Psoas muscle (tissue), 8 donors: ENCODE results near the gene TRIM67. TPM values are rescaled to one million over a fixed set of nuclear protein-coding genes. Genes with fewer than 3 reads are reported as not detected.
"Not testable (repeated sequence)": the region's sequence is repeated elsewhere in the genome, so short reads cannot be mapped to it uniquely, and the experiment has no call there.

Experiments
- ATAC-seq, 4 donors: fragments of 200-7000 bp; cut with Tn5 transposase; one replicate each; pipeline ENCODE4 v1.9.1; 2020; ENCODE audit warnings: moderate library complexity in 3 of 4, mild to moderate bottlenecking in 2 of 4
- DNase-seq, 2 donors: peaks; one replicate each; pipeline ENCODE4 v3.0.0-alpha.2; 2020
- H3K27ac ChIP-seq: fragments of 200-600 bp; one replicate; pipeline ENCODE4 v1.8.0; 2022
- H3K27me3 ChIP-seq, 3 donors: fragments of 200-600 bp in 1 of 3; one replicate each; pipeline versions ENCODE4 v1.6.1 to v1.8.0; 2013 to 2022; ENCODE audit warnings: low read length in 2 of 3, mild to moderate bottlenecking in 2 of 3, moderate library complexity in 1 of 3; ENCODE audit not compliant: insufficient read depth in 3 of 3
- H3K36me3 ChIP-seq, 2 donors: fragments of 200-600 bp in 1 of 2; one replicate each; pipeline versions ENCODE4 v1.6.1 to v1.8.0; 2013 to 2022; ENCODE audit warnings: low read depth in 1 of 2, mild to moderate bottlenecking in 1 of 2, moderate library complexity in 1 of 2; ENCODE audit not compliant: insufficient read depth in 1 of 2
- H3K4me1 ChIP-seq: fragments of 200-600 bp; one replicate; pipeline ENCODE4 v1.8.0; 2022
- H3K4me3 ChIP-seq: fragments of 200-600 bp; one replicate; pipeline ENCODE4 v1.8.0; 2022; ENCODE audit warnings: mild to moderate bottlenecking
- H3K9me3 ChIP-seq: fragments of 200-600 bp; one replicate; pipeline ENCODE4 v1.8.0; 2022
- WGBS, 3 donors: extraction: QIAGEN DNeasy Blood & Tissue Kit; methylation state at CpG; one replicate each; pipeline versions ENCODE4 v1.1.6 to v1.1.7; 2013; 5-methylcytosine and 5-hydroxymethylcytosine counted together
- intact Hi-C, 2 donors: fragments of 100-400 bp; cut with DNase I; formaldehyde crosslinking; loops; one replicate each; pipeline versions ENCODE4 v1.11.0 to v1.14.2; 2022
- polyA plus RNA-seq, 3 donors: library from polyadenylated mRNA; stranded (reverse); fragments of 200-250 nt; gene quantifications; one replicate each; pipeline ENCODE4 v1.2.3, GENCODE V29; 2013
- total RNA-seq, 4 donors: library from RNA; stranded (reverse); fragmentation: NEBNext Ultra II Directional in 2 of 4; extraction: Animal tissue kit (Norgen Biotek cat#: 25700) in 2 of 4; gene quantifications; one replicate each; pipeline versions ENCODE4 v1.2.1 to v1.2.4, GENCODE V29; 2021 to 2023
- TF ChIP-seq, protein P1 (sequence below): fragments of 200-600 bp; IDR thresholded peaks from one replicate; pipeline ENCODE4 v1.8.0; 2022; ENCODE audit warnings: antibody characterized with exemption
- donor health status: healthy with polysubstance abuse.
- donor health status: DM: no; HTN: no; CAD: no; lungs with moderate emphysema.
- donor health status: Bipolar disorder and iron deficiency.
- donor health status: healthy.
- donor health status: DM: yes; HTN: yes; CAD: no.
- donor health status: DM: no; HTN: no; CAD: no.
- donor health status: DM: no; HTN: no; CAD: no.
- donor health status: DM: yes; HTN: yes; CAD: no.

TRIM67 gene
- total and polyA plus RNA-seq, 7 donors = 0.06 TPM; not detected in 6

- intact Hi-C loops = no loop called here
- Histone ChIP-seq H3K36me3 (no peaks in the 10 kb centered on the region), H3K4me1 (no peaks in the 10 kb centered on the region), H3K4me3 (no peak overlapping the region), H3K9me3 (peaks cover 6% of the 10 kb centered on the region), H3K27ac (no peak overlapping the region), H3K27me3 (no peaks in the 10 kb centered on the region)
- TF ChIP-seq, protein P1, sequence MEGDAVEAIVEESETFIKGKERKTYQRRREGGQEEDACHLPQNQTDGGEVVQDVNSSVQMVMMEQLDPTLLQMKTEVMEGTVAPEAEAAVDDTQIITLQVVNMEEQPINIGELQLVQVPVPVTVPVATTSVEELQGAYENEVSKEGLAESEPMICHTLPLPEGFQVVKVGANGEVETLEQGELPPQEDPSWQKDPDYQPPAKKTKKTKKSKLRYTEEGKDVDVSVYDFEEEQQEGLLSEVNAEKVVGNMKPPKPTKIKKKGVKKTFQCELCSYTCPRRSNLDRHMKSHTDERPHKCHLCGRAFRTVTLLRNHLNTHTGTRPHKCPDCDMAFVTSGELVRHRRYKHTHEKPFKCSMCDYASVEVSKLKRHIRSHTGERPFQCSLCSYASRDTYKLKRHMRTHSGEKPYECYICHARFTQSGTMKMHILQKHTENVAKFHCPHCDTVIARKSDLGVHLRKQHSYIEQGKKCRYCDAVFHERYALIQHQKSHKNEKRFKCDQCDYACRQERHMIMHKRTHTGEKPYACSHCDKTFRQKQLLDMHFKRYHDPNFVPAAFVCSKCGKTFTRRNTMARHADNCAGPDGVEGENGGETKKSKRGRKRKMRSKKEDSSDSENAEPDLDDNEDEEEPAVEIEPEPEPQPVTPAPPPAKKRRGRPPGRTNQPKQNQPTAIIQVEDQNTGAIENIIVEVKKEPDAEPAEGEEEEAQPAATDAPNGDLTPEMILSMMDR = no peak
- ATAC-seq (no peak), DNase-seq (no peak)
- 93 to 95% (median 95%) methylated on average over 2 of the region's 2 CpGs for WGBS, 3 donors
Measured at GRCh38 chr1:231122143-231122542, 39.7 kb upstream of the TRIM67 start.

GRCh38 chr1:231124746-231125145 lies 37.1 kb upstream of the TRIM67 start:
- 82 to 87% (median 85%) methylated on average over 14 of the region's 14 CpGs for WGBS, 3 donors
- Histone ChIP-seq H3K9me3 (no peaks in the 10 kb centered on the region), H3K27ac (no peak overlapping the region), H3K4me1 (no peaks in the 10 kb centered on the region), H3K36me3 (no peaks in the 10 kb centered on the region), H3K27me3 (no peaks in the 10 kb centered on the region), H3K4me3 (no peak overlapping the region)
- ATAC-seq (no peak), DNase-seq (no peak)
- intact Hi-C loops = no loop called here
- TF ChIP-seq, protein P1 = no peak

DNA sequence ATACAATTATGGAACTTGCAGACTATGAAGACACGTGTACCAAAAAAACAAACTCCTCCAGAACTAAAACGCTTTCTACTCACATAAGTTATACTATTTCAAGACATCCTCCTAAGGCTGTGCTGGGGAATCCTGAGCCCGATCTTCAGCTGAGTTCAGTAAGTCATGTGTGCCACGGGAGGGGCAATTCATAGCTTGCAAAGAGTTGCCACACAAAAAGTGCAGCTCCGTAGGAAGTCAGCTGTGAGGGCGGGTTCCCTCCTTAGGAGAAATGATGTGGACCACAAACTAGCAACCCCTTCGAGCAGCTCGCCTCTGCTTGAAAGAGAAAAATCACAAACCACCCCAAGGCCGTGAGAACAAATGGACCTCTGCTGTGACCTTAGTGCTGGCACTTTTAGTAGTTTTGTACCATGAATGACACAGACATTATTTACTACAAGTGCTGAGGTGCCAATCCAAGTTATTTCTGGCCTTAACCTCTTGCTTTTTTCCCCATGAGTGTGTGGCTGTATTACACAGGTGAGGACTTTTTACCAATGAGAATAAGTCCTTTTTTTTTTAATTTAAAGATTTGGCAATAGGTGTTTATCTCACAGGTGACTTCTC lies 35.8 kb upstream of the TRIM67 start:
- H3K27ac ChIP-seq = no peak overlapping the region
- 58 to 64% (median 64%) methylated on average over 9 of the region's 9 CpGs for WGBS, 3 donors
- H3K36me3 ChIP-seq = no peaks in the 10 kb centered on the region
- no peak overlapping the region for H3K4me3 ChIP-seq
- DNase-seq = no peak
- TF ChIP-seq, protein P1 = no peak
- peaks cover 0 to 2% (median 0%) of the 10 kb centered on the region in 3 donors for H3K27me3 ChIP-seq
- H3K9me3 ChIP-seq = no peaks in the 10 kb centered on the region
- intact Hi-C loops = no loop called here
- no peaks in the 10 kb centered on the region for H3K4me1 ChIP-seq
- ATAC-seq = no peak

DNA sequence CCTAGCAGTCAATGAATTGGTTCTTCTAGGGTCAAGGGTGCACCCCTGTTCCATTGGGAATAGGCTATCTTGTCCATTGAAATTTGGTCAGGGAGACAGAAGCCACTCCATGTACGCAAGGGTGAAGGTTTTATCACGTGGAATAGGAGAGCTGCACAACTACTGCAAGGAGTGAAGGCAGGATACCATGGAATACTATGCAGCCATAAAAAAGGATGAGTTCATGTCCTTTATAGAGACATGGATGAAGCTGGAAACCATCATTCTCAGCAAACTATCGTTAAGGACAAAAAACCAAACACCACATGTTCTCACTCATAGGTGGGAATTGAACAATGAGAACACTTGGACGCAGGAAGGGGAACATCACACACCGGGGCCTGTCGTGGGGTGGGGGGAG lies 34.8 kb upstream of the TRIM67 start:
- H3K9me3 ChIP-seq, ATAC-seq, intact Hi-C loops, DNase-seq, H3K4me3 ChIP-seq, H3K36me3 ChIP-seq, H3K27ac ChIP-seq, H3K27me3 ChIP-seq, H3K4me1 ChIP-seq: not testable (repeated sequence)
- 83 to 91% (median 88%) methylated on average over 6 of the region's 6 CpGs for WGBS, 3 donors

- H3K27me3 ChIP-seq, H3K4me1 ChIP-seq, H3K4me3 ChIP-seq, ATAC-seq, H3K9me3 ChIP-seq, H3K27ac ChIP-seq, DNase-seq, intact Hi-C loops, H3K36me3 ChIP-seq: not testable (repeated sequence)
- 92 to 93% (median 92%) methylated on average over 7 to 20 of the region's 27 CpGs for WGBS, 3 donors
Measured at GRCh38 chr1:231128471-231128870, 33.4 kb upstream of the TRIM67 start.

GRCh38 chr1:231130544-231130943 lies 31.3 kb upstream of the TRIM67 start:
- TF ChIP-seq, protein P1 = no peak
- no peak overlapping the region for H3K27ac ChIP-seq
- no peaks in the 10 kb centered on the region for H3K9me3 ChIP-seq
- peaks cover 0 to 2% (median 0%) of the 10 kb centered on the region in 3 donors for H3K27me3 ChIP-seq
- no peak overlapping the region for H3K4me3 ChIP-seq
- no peaks in the 10 kb centered on the region for H3K4me1 ChIP-seq
- WGBS, 3 donors = 40 to 52% (median 51%) methylated on average over 4 of the region's 4 CpGs
- intact Hi-C loops = no loop called here
- no peaks in the 10 kb centered on the region for H3K36me3 ChIP-seq
- DNase-seq = no peak
- ATAC-seq = no peak

GRCh38 chr1:231132591-231132990 lies 29.3 kb upstream of the TRIM67 start:
- intact Hi-C loops, H3K27me3 ChIP-seq, ATAC-seq, H3K36me3 ChIP-seq, H3K4me1 ChIP-seq, DNase-seq, H3K9me3 ChIP-seq, H3K27ac ChIP-seq, H3K4me3 ChIP-seq: not testable (repeated sequence)
- 95 to 97% (median 96%) methylated on average over 8 of the region's 8 CpGs for WGBS, 3 donors
